ENCODE data around the gene COA4.

Gene COA4

DNA sequence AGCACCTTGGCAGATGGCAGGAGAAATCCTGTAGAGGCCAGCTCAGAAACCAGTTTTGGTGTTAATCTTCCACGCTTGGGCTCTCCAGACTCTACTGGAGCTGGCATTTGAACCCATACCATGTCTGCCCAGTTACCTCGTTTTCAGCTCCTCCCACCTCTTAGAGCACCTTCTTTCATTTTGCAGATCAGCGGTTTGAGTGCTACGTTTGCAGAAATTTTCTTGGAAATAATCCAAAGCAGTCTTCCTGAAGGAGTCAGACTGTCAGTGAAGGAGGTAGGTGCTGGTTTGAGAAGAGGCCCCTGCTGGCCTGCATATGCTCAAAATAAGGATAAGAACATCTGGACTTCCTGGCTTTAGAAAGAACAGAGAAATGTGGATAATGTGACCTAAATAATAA lies 13.7 kb downstream of the COA4 start:
- no peak for DNase-seq

DNA sequence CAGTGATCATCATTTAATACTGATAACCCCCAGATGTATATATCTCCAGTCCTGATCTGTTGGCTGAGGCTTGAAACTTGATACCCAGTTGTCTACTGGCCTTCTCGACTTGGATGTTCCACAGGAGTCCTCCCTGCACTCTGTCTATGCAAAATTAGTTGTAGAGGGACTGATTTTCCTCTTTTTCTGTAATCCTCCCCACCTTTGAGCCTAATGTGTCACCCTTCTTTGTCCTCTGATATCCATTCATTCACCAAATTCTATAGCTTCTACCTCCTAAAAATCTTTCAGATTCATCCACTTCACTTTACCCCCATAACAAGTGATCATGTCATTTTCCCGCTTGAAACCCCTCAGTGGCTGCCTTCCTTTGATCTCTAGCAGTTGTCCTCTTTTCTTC lies 16.4 kb downstream of the COA4 start:
- no peak for DNase-seq

DNA sequence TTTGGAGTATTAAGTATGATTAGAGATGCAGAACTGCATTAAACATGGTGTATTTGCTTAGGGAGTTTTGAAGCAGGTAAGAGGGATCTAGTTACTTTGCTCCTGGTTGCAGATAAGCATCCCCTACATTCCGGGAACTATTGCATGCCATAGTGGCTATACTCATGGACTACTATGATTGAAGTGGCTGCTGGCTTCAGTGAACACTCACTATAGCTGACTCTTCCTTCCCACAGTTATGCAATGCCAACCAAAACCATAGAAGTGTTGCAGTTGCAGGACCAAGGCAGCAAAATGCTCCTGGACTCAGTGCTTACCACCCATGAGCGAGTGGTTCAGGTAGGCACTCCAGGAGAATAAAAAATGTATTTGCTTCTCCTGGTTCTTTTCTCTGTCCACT lies 17.0 kb downstream of the COA4 start:
- DNase-seq: no peak

DNA sequence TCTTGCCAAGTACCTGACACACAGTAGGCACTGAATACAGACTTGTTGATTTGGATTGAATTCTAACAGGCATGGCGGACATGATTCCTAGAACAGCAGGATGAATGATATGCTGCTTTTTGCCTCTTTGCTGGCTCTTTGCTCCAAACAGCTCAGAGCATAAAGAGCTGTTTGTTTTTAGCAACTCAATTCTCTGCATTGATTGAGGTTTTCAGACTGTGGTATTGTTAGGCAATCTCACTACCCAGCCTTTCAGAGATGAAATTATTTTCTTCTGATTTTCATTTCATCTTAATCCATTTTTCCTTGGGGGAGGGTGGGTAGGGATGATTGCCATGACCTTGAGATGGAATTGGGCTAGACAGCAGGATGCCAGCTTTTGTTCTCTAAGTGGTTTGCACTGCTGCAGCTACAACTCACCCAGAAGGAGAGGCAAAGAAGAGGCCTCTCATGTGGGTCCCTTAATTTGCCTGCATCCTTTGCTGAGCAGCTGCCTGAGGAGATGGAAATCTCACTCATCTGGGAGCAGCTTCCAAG lies 20.5 kb downstream of the COA4 start:
- DNase-seq: no peak

DNA sequence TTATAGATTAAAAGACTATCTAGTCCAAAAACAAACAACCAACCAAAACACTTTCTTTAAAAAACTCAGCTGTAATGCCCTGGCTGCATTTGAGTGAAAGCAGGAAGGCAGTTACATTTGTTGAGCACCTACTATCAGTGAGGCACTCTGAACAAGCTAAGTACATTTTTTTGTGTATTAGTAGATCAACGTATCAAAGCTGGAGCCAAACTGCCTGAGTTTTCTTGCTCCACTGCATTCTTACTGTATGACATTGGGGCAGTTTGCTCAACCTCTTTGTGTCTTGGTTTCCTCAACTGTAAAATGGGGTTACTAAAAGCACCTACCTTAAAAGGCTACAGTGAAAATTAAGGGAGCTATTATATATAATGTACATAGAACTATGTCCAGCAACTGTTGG lies 22.0 kb downstream of the COA4 start:
- no peak for DNase-seq

DNA sequence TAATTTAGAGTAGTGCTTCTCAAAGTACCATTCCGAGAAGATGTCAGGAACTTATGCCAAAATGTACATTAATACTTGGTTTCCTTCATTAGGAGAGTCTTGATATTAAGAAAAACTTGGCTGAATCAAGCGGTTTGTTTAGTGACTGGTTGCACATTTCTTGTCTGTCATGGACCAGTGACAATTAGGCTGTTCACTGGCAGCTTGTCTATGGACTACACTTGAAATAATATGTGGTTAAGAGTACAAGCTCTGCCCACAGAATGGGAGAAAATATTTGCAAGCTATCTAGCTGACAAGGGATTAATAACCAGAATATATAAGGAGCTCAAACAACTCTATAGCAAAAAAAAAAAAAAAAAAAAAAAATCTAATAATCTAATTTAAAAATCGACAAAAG lies 24.6 kb downstream of the COA4 start:
- no peak for DNase-seq

DNA sequence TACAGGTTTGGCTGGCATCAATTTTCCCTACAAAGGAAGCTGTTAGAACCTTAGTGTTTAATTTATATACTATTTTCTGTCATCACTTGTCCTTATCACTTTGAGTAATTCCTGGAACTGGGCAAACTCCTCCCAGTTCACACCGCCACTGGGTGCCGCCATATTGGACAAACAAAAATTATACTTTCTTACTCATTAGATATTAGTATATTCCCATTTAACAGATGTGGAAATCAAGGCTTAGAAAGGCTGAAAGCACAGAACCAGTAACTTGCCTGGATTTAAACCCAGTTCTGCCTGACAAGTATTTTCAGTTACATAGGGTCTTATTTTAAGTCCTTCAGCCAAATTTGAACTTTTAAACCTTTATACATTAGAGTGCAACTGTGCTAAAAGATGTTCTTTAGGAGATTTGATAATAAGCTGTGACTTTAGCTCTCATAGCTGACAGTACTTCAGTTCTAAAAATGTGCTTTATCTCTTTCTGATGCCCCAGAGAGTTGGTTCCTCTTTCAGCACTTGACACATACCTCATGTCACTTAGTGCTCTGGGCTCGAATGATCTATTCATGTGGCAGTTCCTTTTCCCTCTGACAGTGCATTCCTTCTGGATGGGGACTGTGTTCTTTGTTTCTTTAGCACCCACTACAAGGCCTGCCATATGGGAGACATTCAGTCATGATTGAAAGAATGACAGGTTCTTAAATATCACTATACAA lies 25.4 kb downstream of the COA4 start:
- DNase-seq: no peak

DNA sequence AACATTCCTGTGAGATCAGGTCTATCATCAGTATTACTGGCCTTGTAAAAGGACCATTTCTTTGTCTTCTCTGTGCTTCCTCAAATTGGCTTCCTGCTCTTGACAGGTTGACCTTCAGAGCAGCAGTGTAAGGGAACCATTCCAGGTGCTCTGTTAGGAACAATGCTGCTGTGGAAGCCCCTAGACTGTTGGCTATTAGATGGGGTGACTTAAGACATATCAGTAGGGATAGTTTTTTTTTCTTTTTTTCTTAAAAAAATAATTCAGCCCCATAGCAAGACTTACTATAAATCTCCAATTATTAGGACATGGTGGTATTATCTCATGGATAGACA lies 37.6 kb downstream of the COA4 start:
- DNase-seq: no peak

DNA sequence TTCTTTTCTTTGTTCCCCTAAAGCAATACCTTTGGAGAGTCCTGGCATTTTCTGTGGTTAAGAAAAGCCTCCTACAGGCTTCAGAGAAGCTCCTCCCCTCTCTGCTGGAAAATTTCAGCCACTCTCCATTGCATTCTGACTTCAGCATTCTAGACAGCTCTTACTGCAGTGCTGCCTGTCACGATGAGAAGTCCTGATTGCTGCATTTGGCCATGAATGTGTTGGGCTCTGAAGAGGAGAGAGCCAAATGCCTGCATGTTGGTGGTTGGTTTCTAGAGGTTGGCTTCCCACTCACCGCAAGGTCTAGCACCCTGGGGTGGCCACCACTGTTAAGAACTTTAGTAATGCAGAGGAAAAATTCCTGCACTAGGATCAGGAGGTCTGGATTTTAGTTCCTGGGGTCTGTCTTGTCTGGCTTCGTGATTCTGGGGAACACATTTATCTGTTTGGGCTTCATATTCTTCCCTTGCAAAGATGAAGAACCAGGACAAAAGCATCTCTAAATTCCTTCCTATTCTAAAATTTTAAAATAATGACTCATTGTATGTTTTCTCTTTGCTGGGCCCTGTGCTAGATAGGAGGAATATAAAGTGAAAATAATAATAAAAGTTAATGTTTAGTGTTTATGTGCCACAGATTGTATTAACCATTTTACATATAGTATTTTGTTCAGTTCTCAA lies 38.1 kb downstream of the COA4 start:
- no peak for DNase-seq

DNA sequence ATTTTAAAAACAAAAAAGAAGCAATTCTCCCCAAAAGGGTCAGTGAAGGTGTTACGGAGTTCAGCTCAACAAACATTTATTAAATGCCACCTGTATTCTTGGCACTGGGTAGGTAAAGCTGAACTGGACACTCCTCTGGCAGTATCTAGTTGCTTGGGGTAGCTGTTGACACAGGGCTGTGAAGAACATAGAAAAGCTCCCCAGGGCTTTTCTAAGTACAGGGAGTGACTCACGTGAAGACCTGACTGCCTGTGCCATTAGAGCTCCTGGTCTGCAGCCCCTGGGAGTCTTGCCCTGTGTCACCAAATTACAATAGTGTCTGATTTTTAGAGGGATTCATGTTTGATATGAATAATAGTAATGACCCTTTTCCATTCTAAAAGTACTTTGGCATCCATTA lies 43.6 kb downstream of the COA4 start:
- DNase-seq: no peak

DNA sequence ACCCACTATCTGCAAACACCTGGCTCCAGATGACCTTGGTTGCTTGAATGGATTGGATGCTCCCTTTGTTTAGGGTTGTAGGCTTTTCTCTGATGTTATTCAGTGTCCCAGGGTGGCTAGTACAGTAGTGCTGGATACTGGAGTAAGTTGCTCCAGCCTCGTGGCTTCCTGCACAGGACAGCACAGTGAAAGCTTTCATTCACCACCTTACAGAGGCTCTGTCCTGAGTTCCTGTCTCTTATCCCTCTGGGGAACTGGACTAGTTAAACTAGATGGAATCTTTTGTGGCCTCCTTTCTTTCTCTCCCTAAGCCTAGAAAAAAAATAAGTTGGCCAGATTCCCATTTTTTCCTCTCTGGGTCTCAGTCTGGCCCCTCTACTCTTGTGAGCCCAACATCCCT lies 46.4 kb downstream of the COA4 start:
- DNase-seq: no peak

All from NCI-H446 treated with DMSO at 0.1 percent for 48 hours (cell line).